Astrocyte of the cerebellum (primary cell): ENCODE results near the gene SMIM31.

Source experiments
- DNase-seq: peaks from one replicate; pipeline ENCODE4 v3.0.0-alpha.2; 2011; ENCODE audit warnings: low read depth
- H3K4me3 ChIP-seq: 2 replicates; pipeline ENCODE4 v1.5.1; 2011; ENCODE audit warnings: mild to moderate bottlenecking, low read depth, low read length, moderate library complexity
- CTCF ChIP-seq: IDR thresholded peaks from 2 replicates; pipeline ENCODE4 v1.5.1; 2012; ENCODE audit warnings: low read length, low read depth, moderate library complexity, mild to moderate bottlenecking; ENCODE audit errors: missing control alignments
- in situ Hi-C: cut with HindIII; loops from 2 replicates; pipeline ENCODE4 v1.10.0; 2017; ENCODE audit warnings: low sequenced_read_pairs

The SMIM31 gene

GRCh38 chr4:164779811-164780216 lies 25.9 kb downstream of the SMIM31 start:
- in situ Hi-C loops: no loop called here

DNA sequence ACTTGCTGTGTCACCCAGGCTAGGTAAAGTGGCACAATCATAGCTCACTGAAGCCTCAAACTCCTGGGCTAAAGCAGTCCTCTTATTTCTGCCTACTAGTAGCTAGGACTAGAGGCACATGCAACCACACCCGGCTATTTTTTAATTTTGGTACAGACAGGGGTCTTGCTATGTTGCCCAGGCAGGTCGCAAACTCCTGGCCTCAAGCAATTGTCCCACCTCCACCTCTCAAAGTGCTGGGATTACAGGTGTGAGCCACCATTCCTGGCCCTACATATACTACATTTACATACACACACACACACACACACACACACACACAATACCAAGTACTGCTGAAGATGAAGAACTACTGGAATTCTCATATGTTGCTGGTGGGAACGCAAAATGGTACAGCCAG lies 26.9 kb downstream of the SMIM31 start:
- DNase-seq: no peak
- in situ Hi-C loops: no loop called here

More at GRCh38 chr4:164779811-164780216, 25.9 kb downstream of the SMIM31 start:
- no peak overlapping the region for H3K4me3 ChIP-seq
- DNase-seq: peak; percentile 46
- peak; percentile 95 for TF ChIP-seq CTCF

GRCh38 chr4:164783976-164784375 lies 30.0 kb downstream of the SMIM31 start:
- TF ChIP-seq CTCF: no peak
- H3K4me3 ChIP-seq: no peak overlapping the region
- in situ Hi-C loops: no loop called here
- DNase-seq: no peak

More for the DNA sequence above, 26.9 kb downstream of the SMIM31 start:
- TF ChIP-seq CTCF: no peak
- H3K4me3 ChIP-seq: no peak overlapping the region

GRCh38 chr4:164789047-164789446 lies 35.1 kb downstream of the SMIM31 start:
- in situ Hi-C loops: no loop called here

GRCh38 chr4:164790249-164790648 lies 36.3 kb downstream of the SMIM31 start:
- TF ChIP-seq CTCF: no peak
- no peak for DNase-seq
- no peak overlapping the region for H3K4me3 ChIP-seq
- in situ Hi-C loops: no loop called here

More at GRCh38 chr4:164789047-164789446, 35.1 kb downstream of the SMIM31 start:
- DNase-seq: no peak
- no peak overlapping the region for H3K4me3 ChIP-seq
- TF ChIP-seq CTCF: no peak

DNA sequence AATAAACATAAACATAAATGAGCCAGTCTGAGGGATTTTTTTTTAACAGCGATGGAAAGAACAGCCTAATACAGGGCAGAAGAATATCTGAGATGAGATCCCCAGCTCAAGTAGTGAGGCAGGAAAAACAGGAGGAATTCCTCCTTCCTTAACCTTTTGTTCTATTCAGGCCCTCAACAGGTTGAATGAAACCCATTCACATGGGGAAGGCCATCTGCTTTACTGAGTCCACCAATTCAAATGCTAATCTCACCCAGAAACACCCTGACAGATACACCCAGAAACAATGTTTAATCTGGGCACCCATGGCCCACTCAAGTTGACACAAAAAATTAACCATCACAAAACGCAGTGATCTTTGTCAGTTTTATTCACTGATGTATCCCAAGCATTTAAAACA lies 45.5 kb downstream of the SMIM31 start:
- no peak overlapping the region for H3K4me3 ChIP-seq
- in situ Hi-C loops: no loop called here
- TF ChIP-seq CTCF: no peak
- no peak for DNase-seq

DNA sequence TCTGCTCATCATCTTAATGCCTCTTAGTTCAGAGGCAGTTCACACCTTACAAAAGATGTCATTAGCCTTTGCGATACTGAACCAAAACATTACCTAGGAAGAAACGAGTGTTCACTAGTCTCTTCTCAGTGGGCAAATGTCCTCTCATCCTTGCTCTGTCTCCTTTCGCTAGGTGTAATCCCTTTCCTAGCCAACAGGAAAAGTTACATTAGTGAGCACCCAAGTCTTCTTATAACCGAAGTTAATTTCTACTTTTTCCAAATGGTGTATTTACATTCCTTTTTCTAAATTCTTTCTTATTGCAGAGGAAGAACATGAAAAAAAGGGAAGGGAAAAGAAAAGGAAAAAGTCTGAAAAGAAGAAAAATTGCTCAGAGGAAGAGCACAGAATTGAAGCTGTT lies 46.9 kb downstream of the SMIM31 start:
- TF ChIP-seq CTCF: no peak
- no peak overlapping the region for H3K4me3 ChIP-seq
- in situ Hi-C loops: no loop called here
- no peak for DNase-seq
